Heart left ventricle (tissue), 13 donors: ENCODE measurements around the gene PRR23A.

Experiments used
- POLR2A ChIP-seq, 2 donors: fragments of 450-650 bp; IDR thresholded peaks; one replicate each; pipeline ENCODE4 v1.6.1; 2017; ENCODE audit warnings: antibody characterized with exemption in 2 of 2, mild to moderate bottlenecking in 2 of 2, moderate library complexity in 2 of 2
- TF ChIP-seq, protein P1 (sequence below), 12 donors: fragments of 200-600 bp; sonication (generic) in 4 of 12; IDR thresholded peaks; one replicate each; pipeline versions ENCODE4 v1.5.0 to v1.8.0; 2018 to 2022; ENCODE audit warnings: antibody characterized with exemption in 12 of 12, mild to moderate bottlenecking in 5 of 12
- donor health status: ischemic (EF 13 %, LVEDD 7.1; RV severe dilation, severe dysfunction).
- donor health status: DM: no; HTN: yes; CAD: no.
- donor health status: DM: no; HTN: no; CAD: no.
- donor health status: ischemic (EF 25% LVEDD 6.9; RV normal size, moderate dysfunction).
- donor health status: ischemic (EF 25% LVEDD 5.7; RV mildly dilated, moderate dysfunction).
- donor health status: ischemic (EF 35%, LVEDD 5.7; RV mildly dilated, moderate dysfunction).
- donor health status: nonischemic (EF 11% LVEDD 7.7; RV severe dilation, severe dysfunction).
- donor health status: DM: yes; HTN: yes; CAD: no.
- donor health status: PGD.
- donor health status: ischemic (EF 29% LVEDD 5.4; RV normal size, mild dysfunction).
- donor health status: nonischemic (EF 23%, LVEDD 6.1; RV moderate dilation, normal function).

DNA sequence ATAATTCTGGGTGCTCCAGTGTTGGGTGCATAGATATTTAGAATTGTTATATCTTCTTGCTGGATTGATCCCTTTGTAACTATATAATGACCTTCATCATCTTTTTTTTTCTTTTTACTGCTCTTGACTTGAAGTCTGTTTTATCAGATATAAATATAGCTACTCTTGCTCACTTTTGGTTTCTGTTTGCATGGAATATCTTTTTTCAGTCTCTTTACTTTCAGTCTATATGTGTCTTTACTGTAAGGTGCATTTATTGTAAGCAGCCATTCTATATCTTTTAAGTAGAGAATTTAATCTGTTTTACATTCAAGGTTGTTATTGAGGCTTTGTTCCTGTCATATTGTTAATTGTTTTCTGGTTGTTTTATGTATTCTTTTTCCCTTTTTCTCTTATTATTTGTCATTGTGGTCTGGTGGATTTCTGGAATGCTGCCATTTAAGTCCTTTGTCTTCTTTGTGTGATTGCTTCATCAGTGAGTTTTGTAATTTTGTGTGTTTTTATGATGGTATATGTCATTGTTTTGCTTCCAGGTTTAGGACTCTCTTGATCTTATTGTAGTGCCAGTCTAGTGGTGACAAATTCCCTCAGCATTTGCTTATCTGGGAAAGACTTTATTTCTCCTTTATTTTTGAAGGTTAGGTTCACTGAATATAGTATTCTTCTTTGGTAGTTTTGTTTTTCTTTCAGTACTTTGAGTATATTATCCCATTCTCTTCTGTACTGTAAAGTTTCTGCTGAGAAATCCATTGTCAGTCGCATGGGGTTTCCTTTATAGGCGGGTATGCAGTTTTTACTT, 46.9 kb upstream of the PRR23A start:
- TF ChIP-seq, protein P1, sequence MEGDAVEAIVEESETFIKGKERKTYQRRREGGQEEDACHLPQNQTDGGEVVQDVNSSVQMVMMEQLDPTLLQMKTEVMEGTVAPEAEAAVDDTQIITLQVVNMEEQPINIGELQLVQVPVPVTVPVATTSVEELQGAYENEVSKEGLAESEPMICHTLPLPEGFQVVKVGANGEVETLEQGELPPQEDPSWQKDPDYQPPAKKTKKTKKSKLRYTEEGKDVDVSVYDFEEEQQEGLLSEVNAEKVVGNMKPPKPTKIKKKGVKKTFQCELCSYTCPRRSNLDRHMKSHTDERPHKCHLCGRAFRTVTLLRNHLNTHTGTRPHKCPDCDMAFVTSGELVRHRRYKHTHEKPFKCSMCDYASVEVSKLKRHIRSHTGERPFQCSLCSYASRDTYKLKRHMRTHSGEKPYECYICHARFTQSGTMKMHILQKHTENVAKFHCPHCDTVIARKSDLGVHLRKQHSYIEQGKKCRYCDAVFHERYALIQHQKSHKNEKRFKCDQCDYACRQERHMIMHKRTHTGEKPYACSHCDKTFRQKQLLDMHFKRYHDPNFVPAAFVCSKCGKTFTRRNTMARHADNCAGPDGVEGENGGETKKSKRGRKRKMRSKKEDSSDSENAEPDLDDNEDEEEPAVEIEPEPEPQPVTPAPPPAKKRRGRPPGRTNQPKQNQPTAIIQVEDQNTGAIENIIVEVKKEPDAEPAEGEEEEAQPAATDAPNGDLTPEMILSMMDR (IDR thresholded peaks at IDR 0.05) = no peak
- no peak for TF ChIP-seq POLR2A (IDR thresholded peaks at IDR 0.05)
